GM03348 (cell line): ENCODE results near the gene BEST4.
"Not testable (repeated sequence)": the region's sequence is repeated elsewhere in the genome, so short reads cannot be mapped to it uniquely, and the experiment has no call there.

ENCODE experiments used
- DNase-seq: peaks from one replicate; pipeline ENCODE4 v3.0.0; 2012; ENCODE audit warnings: low spot score

BEST4 gene

DNA sequence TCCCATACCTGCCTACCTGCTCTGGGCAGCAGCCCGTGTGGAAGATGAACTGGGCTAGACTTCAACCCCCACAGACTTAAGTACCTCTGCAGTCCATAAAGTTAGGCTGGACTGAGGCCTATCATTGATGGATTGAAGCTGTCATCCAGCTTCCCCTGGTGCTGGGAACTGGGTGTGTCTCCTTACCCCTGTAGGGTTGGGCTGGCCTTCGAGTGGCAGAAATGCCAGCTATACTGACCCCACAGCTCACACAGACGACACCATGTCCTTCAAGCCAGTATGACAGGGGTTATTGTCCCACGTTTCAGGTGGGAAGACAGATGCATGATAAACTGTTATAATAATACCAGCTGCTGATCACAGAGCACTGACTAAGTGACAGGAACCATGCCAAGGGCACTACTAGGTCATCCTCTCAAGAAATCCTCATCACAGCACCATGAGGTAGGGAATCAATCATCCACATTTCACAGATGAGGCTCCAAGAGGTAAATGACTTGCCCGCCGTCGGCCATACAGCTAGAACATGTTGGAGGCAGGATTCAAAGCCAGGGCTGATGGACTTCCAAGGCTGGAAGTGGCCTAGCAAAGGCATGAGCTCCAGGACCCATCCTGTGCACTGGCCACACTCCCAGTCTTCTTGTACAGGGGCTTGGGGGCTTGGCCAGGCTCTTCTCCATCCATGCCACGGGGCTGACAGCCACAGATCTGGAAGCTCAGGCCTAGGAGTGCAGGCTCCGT, at the start of gene BEST4:
Gene BEST4, minus strand, starts transcription at position 51 of the 741 bp plus-strand sequence. CDS start 465 bp downstream, outside the sequence.
- DNase-seq = no peak

DNA sequence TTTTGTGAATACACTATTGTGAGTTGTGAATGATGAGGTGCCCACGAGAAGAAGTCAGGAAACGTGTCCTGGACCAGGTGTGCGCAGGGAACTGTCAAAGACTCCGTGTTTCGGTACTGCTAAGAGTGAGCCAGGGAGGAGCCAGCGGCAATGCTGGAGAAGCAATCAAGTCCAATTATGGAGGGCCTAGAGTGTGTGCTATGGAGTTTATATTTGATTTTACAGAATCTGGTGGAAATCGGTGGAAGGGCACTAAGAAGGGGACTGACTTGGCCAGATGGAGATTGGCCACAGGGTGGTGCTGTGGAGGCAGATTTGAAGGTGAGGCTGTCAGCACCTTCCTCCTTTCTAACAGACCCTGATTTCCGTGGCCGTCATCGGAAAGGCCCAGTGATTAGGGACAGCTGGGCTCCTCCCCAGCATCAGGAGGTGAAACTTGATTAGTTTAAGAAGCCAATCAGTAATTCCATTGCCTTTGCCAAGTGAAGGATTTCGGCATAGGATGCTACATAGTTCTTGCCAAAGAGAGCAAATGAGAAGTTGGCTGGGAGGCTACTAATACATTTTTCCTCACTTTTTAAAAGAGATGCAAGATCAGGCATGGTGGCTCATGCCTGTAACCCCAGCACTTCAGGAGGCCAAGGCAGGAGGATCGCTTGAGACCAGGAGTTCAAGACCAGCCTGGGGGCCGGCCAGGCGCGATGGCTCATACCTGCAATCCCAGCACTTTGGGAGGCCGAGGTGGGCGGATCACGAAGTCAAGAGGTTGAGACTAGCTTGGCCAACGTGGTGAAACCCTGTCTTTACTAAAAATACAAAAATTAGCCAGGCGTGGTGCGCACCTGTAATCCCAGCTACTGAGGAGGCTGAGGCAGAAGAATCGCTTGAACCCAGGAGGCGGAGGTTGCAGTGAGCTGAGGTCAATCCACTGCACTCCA, 48.0 kb upstream of the BEST4 start:
- DNase-seq = peak; percentile 85

GRCh38 chr1:44834328-44834727, 46.4 kb upstream of the BEST4 start:
- no peak for DNase-seq

GRCh38 chr1:44832056-44832705, 44.2 kb upstream of the BEST4 start:
- DNase-seq = no peak

DNA sequence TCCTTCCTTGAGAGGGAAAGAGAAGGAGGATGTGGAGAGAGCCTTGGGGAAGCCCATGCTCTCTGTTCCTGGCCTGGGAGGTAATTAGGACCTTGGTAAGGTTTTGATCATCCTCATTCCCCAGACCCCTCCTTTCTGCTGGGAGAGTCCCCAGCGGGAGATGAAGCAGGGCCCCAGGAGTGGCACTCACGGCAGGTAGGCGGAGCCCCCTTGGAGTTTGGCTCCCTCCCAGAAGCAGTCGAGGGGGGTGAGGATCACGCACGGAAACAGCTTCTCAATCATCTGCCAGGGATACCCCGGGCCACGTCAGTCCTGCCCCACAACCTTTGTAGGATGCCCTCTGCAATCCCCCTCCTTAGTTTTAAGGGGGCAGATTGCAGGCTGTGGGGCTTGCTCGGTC, 43.5 kb upstream of the BEST4 start:
- no peak for DNase-seq

DNA sequence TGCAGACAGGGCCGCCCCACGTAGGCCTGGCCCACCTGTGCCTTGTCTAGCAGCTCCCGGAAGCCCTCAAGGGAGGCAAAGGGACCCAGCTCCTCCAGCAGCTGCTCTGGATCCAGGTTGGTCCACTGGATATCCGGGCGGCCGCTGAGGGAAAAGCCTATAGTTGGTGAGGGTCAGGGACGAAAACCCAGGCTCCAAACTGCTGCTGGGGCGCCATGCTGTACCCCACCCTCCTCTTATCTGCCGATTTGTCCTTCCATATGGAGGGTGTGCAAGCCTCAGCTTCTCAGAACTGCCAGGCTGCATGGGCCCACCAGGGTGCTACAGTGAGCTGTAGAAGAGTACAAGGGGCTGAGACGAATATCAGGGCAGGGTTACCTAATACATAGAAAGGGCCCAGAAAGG, 42.9 kb upstream of the BEST4 start:
- DNase-seq = no peak

DNA sequence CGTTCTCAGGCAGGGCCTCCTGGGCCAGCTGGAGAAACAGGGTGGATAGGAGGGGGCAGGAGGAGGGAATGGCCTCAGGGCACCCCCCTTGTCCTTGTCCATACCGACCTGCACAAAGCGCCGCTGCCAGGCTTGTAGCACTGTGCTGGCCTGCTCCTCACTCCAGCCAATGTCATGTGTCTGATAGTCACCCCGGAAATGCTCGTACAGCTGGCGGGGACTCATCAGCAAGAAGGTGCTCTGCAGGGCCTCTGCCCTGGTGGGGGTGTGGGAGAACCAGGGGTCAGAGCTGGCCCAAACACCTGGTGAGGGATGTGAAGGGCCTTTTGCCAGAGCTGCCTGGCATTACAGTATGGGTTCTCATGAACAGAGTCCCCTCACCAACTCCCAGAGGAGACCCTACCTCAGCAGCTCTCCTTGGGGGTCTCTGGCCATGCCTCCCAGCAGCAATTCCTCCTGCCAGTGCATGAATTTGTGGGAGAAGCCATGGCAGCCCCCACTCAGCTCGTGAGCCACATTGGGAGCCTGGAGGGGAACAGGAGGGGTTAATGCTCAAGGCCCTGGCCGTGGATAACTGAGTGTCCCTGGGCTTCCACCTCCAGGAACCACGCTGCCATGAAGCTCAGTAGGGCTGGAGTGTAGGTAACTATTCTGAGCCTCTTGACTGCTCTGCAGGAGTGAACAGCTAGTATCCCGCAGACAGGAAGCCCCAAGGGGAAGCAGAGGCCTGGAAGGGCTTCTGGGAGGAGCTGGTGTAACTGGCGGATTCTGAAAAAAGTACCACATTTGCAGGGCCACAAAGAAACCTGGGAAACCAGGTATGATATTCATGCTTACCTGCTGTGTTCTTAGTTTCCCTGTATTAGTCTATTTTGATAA, 41.8 kb upstream of the BEST4 start:
- DNase-seq = no peak

GRCh38 chr1:44828841-44829440, 41.0 kb upstream of the BEST4 start:
- DNase-seq = no peak

DNA sequence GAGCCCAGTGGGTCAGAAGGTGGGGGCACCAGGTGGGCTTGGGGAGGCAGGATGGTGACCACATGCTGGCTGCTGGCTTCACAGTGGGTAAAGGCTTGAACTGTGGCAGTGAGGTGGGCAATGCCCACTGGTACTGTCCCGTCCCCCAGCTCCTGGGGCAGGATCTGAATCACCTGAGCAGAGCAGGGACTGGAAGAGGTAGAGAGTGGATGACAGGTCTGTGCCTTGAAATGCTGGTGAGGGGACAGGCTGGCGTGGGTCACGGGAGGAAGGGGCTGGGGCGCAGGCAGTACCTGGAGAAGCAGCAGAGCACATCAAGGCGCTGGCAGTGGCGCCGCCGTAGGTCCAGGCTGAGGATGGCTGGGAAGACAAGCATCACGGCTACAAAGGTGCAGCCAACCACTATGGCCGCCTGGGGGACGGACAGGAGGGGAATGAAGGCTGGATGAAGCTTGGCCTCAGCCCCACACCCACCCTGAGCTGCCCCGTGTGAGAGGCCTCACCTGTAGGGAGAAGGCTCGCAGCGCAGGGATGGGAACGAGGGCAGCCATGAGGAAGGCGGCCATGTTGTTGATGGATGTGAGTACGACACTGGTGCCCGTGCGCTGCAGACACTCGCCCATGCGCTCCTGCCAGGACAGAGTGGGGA, 40.2 kb upstream of the BEST4 start:
- DNase-seq = no peak

DNA sequence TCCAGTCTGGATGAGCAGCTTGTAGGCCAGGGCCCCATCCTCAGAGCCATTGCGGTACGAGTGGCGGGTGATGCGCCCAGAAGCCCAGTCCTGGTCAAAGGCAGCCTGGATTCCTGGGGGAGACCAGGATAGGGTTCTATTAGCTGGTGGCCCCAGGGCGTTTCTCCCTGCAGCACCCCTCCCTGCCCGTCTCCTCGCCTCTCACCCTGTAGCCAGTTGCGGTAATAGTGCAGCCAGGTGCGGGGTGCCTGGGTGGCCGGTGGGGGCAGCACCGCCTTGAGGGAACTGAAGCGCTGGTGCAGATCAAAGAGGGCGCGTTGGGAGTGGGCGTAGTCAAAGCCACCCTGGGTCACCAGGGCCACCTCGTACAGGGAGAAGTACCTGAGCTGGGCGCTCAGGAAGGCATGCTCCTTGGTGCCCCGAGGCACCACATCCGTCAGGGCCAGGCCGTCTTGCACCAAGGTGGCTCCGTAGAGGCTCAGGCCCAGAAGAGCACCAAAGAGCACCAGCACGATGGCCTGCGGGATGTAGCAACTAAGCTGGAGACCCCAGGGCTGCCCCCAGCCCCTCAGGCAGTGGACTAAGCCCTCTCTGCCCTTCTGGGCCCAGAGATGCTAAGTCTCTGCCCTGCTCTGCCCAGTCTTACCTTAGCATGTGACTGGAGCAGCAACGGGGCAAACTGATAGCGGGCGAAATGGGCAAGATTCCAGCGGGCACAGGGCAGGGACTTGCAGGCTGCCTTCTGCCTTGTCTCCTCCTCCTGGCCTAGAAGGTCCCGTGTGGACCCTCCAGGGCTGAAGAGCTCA, 39.4 kb upstream of the BEST4 start:
- DNase-seq = no peak

- DNase-seq = no peak
These were observed 38.6 kb upstream of the BEST4 start for GRCh38 chr1:44826375-44827196.

DNA sequence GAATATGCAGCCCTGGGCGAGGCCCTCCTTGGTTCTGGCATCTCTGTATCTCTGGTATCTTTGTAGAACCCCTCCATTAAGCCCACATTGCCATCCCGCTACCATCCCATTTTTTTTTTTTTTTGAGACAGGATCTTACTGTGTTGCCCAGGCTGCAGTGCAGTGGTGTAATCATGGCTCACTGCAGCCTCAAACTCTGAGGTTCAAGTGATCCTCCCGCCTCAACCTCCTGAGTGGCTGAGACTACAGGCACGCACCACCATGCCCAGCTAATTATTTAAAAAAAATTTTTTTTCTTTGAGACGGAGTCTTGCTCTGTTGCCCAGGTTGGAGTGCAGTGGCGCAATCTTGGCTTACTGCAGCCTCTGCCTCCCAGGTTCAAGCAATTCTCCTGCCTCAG, 36.4 kb upstream of the BEST4 start:
- not testable (repeated sequence) for DNase-seq

- DNase-seq = no peak
These were observed 35.0 kb upstream of the BEST4 start for GRCh38 chr1:44822981-44823451.

DNA sequence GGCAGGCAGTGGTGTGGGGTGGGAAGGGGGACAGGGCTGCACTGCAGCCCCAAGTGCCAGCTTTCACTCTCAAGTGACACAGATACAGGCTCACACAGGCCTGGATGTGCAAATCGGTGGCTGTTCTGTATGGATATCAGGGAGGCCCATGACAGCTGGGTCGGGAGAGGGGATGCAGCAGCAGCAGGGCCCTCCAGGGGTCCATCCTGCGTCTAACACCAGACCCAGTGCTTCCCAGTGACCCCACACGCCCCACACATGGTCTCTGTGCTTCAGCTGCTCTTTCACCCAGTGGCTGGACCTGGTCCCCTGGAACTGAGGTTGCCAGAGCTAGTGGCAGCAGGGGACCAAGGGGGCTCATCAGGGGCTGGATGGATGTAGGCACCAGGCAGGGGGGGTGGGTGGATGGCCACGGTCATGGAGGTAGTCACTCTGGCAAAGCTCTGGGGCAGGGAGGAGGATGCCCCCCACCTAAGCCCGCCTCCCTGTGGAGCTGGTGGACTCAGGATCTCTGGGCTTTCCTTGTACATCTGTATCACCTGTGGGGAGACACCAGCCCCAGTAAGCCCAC, 34.2 kb upstream of the BEST4 start:
- DNase-seq = no peak

GRCh38 chr1:44821240-44821715, 33.3 kb upstream of the BEST4 start:
- DNase-seq = no peak

DNA sequence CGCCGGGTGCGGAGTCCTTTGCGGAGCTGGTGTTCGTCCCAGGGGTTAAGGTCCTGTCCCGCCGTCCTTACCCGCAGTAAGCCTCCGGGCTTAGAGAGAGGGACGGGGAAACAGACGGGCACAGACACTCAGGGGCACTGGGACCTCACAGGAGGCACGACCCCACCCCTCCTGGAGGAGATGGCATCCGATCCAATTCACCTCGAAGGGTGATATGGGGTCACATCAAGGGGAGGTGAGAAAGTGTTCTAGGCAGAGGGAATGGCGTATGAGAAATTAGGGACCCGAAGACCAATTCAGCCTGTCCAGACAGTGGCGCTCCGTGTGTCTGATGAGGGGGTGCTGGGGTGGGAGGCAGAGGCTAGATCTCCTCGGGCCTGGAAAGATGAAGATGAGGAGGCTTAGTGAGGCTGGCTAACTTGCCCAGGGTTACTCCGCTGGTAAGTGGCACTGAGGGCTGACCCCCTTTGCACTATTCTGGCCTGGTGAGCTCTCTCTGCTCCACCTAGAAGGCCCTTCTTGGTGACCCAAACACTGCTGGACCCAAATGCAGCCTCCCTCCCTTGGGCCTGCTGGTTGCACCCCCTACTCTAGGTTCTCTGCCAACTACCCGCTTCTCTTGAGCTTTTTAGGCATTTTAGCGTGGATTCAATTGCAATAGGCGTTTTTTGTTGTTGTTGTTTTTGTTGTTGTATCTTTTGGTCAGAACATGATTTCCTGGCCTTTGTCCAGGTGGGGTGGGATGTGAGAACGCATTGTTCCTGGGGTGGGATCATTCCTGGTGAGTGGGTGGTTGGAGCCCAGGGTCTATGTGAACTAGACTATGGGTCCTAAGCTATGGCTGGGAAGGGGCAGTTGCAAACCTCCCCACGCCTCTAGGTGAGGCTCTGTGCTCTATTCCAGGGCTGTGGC, 32.6 kb upstream of the BEST4 start:
- no peak for DNase-seq
